ENCODE data around the gene COLEC12. TPM values are rescaled to one million over a fixed set of nuclear protein-coding genes. Genes with fewer than 3 reads are reported as not detected.

Gene COLEC12
- total RNA-seq, 1 experiment from 2014 or later: 0.03 TPM

- Histone ChIP-seq H3K27ac (ENCODE audit: low read length) (no peak overlapping the region), H3K4me1 (ENCODE audit: control insufficient read depth, insufficient read depth, low read length) (no peaks in the 10 kb centered on the region), H3K27me3 (ENCODE audit: control insufficient read depth, insufficient read depth, low read length) (peaks cover 3% of the 10 kb centered on the region; the same call in 1 of the 2 replicates), H3K9me3 (ENCODE audit: control insufficient read depth, insufficient read depth, low read depth, low read length) (no peaks in the 10 kb centered on the region), H3K36me3 (ENCODE audit: control insufficient read depth, insufficient read depth, low read length) (no peaks in the 10 kb centered on the region), H3K4me3 (ENCODE audit: low read depth in 2 of 2, low read length in 2 of 2) (no peak overlapping the region)
- ChIA-PET CTCF (no interaction called here), POLR2A (no interaction called here)
- ATAC-seq: no peak
- no peak for TF ChIP-seq TCF7L2 (IDR thresholded peaks at IDR 0.05; ENCODE audit: low read depth, low read length)
- TF ChIP-seq POLR2AphosphoS5 (IDR thresholded peaks at IDR 0.05; ENCODE audit: low read depth, low read length): no peak
- TF ChIP-seq, protein P1, sequence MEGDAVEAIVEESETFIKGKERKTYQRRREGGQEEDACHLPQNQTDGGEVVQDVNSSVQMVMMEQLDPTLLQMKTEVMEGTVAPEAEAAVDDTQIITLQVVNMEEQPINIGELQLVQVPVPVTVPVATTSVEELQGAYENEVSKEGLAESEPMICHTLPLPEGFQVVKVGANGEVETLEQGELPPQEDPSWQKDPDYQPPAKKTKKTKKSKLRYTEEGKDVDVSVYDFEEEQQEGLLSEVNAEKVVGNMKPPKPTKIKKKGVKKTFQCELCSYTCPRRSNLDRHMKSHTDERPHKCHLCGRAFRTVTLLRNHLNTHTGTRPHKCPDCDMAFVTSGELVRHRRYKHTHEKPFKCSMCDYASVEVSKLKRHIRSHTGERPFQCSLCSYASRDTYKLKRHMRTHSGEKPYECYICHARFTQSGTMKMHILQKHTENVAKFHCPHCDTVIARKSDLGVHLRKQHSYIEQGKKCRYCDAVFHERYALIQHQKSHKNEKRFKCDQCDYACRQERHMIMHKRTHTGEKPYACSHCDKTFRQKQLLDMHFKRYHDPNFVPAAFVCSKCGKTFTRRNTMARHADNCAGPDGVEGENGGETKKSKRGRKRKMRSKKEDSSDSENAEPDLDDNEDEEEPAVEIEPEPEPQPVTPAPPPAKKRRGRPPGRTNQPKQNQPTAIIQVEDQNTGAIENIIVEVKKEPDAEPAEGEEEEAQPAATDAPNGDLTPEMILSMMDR (IDR thresholded peaks at IDR 0.05): no peak
- no peak for TF ChIP-seq SIN3A (IDR thresholded peaks at IDR 0.05; ENCODE audit: borderline replicate concordance, insufficient read depth, low read depth, low read length)
- TF ChIP-seq, protein P2, sequence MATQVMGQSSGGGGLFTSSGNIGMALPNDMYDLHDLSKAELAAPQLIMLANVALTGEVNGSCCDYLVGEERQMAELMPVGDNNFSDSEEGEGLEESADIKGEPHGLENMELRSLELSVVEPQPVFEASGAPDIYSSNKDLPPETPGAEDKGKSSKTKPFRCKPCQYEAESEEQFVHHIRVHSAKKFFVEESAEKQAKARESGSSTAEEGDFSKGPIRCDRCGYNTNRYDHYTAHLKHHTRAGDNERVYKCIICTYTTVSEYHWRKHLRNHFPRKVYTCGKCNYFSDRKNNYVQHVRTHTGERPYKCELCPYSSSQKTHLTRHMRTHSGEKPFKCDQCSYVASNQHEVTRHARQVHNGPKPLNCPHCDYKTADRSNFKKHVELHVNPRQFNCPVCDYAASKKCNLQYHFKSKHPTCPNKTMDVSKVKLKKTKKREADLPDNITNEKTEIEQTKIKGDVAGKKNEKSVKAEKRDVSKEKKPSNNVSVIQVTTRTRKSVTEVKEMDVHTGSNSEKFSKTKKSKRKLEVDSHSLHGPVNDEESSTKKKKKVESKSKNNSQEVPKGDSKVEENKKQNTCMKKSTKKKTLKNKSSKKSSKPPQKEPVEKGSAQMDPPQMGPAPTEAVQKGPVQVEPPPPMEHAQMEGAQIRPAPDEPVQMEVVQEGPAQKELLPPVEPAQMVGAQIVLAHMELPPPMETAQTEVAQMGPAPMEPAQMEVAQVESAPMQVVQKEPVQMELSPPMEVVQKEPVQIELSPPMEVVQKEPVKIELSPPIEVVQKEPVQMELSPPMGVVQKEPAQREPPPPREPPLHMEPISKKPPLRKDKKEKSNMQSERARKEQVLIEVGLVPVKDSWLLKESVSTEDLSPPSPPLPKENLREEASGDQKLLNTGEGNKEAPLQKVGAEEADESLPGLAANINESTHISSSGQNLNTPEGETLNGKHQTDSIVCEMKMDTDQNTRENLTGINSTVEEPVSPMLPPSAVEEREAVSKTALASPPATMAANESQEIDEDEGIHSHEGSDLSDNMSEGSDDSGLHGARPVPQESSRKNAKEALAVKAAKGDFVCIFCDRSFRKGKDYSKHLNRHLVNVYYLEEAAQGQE (IDR thresholded peaks at IDR 0.05; ENCODE audit: insufficient read depth in 1 of 2, low read depth in 2 of 2, low read length in 1 of 2): no peak
- in situ Hi-C loops (cut with HindIII; ENCODE audit: low pct_unique_long_range_greater_than_20kb, low sequenced_read_pairs): no loop called here
- no TSS peak for BruUV-seq (replicated peaks)
- DNase-seq (ENCODE audit: low read depth, low spot score): no peak
- intact Hi-C loops (cut with micrococcal nuclease; ENCODE audit: unreplicated experiment): no loop called here
Observed at GRCh38 chr18:355678-356077, 144.8 kb downstream of the COLEC12 start.

DNA sequence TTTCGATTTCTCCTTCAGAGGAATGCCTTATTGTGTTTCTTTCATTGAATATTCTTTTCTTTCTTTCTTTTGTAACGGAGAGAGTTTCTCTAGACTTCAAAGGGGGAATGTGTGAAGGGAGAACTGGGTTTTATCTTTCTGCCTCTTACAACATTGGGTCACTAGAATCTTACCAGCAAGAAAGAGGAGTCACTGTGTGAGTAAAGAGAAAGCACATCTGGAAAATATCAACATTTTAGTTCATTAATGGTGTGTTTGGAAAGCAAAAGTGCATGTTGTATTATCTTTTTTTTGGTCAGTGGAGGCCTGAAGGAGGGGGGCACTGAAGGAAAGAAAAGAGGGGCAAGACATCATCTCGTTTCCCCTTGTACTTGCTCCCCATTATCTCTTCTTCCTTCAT lies 146.0 kb downstream of the COLEC12 start:
- in situ Hi-C loops (cut with HindIII; ENCODE audit: low pct_unique_long_range_greater_than_20kb, low sequenced_read_pairs) (no loop called here), intact Hi-C loops (cut with micrococcal nuclease; ENCODE audit: unreplicated experiment) (no loop called here)
- no peak for ATAC-seq
- DNase-seq (ENCODE audit: low read depth, low spot score): no peak
- Histone ChIP-seq H3K27me3 (ENCODE audit: control insufficient read depth, insufficient read depth, low read length) (peaks cover 3% of the 10 kb centered on the region; the same call in 1 of the 2 replicates), H3K4me1 (ENCODE audit: control insufficient read depth, insufficient read depth, low read length) (no peaks in the 10 kb centered on the region), H3K4me3 (ENCODE audit: low read depth in 2 of 2, low read length in 2 of 2) (no peak overlapping the region), H3K27ac (ENCODE audit: low read length) (no peak overlapping the region), H3K9me3 (ENCODE audit: control insufficient read depth, insufficient read depth, low read depth, low read length) (no peaks in the 10 kb centered on the region), H3K36me3 (ENCODE audit: control insufficient read depth, insufficient read depth, low read length) (no peaks in the 10 kb centered on the region)
- no peak for TF ChIP-seq SIN3A (IDR thresholded peaks at IDR 0.05; ENCODE audit: borderline replicate concordance, insufficient read depth, low read depth, low read length)
- TF ChIP-seq, protein P2 (IDR thresholded peaks at IDR 0.05; ENCODE audit: insufficient read depth in 1 of 2, low read depth in 2 of 2, low read length in 1 of 2): no peak
- no peak for TF ChIP-seq POLR2AphosphoS5 (IDR thresholded peaks at IDR 0.05; ENCODE audit: low read depth, low read length)
- TF ChIP-seq TCF7L2 (IDR thresholded peaks at IDR 0.05; ENCODE audit: low read depth, low read length): no peak
- TF ChIP-seq, protein P1 (IDR thresholded peaks at IDR 0.05): no peak
- CTCF ChIA-PET: no interaction called here
- BruUV-seq (replicated peaks): no TSS peak
- POLR2A ChIA-PET: no interaction called here

All from Panc1 (cell line).